Fibroblast of the aortic adventitia (primary cell): ENCODE measurements around the gene TBC1D8. TPM values are rescaled to one million over a fixed set of nuclear protein-coding genes. Genes with fewer than 3 reads are reported as not detected.

Source experiments
- DNase-seq: peaks from one replicate; pipeline ENCODE4 v3.0.0-alpha.2; 2010; ENCODE audit warnings: low read depth
- H3K4me3 ChIP-seq: 2 replicates; pipeline ENCODE4 v1.5.1; 2011; ENCODE audit warnings: low read depth, mild to moderate bottlenecking, control low read depth, low read length, moderate library complexity
- total RNA-seq: library from RNA; depleted of rRNA; stranded (reverse); fragments of >200 nt; gene quantifications from 2 replicates; pipeline ENCODE4 v1.2.3, GENCODE V29; 2012; ENCODE audit warnings: low replicate concordance
- TF ChIP-seq, protein P1 (sequence below): IDR thresholded peaks from 2 replicates; pipeline ENCODE4 v1.5.1; 2011; ENCODE audit warnings: mild to moderate bottlenecking, low read length, control low read depth, inconsistent platforms; ENCODE audit not compliant: insufficient read depth

The TBC1D8 gene
- total RNA-seq, 1 donor, result 21.3 TPM

DNA sequence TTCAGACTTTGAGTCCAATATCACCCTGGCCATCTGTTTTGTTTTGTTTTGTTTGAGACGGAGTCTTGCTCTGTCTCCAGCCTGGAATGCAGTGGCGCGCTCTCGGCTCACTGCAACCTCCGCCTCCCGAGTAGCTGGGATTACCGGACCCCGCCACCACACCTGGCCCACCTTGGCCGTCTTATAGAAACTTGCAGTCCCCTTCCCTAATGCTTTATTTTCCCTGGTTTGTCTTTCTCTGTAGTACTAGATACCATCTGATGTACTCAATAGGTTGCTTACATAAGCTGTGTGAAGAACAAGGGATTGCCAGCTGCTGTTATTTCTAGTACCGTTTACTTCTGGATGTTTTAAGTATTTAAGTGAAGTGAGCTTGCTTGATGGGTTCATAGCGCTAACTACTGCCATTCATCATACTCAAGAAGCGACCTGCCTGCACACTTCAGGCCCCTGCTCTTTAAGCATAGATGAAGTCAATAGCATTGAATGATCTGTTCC, 147.9 kb downstream of the TBC1D8 start:
- H3K4me3 ChIP-seq, result peak overlapping the region; percentile 94
- TF ChIP-seq, protein P1, sequence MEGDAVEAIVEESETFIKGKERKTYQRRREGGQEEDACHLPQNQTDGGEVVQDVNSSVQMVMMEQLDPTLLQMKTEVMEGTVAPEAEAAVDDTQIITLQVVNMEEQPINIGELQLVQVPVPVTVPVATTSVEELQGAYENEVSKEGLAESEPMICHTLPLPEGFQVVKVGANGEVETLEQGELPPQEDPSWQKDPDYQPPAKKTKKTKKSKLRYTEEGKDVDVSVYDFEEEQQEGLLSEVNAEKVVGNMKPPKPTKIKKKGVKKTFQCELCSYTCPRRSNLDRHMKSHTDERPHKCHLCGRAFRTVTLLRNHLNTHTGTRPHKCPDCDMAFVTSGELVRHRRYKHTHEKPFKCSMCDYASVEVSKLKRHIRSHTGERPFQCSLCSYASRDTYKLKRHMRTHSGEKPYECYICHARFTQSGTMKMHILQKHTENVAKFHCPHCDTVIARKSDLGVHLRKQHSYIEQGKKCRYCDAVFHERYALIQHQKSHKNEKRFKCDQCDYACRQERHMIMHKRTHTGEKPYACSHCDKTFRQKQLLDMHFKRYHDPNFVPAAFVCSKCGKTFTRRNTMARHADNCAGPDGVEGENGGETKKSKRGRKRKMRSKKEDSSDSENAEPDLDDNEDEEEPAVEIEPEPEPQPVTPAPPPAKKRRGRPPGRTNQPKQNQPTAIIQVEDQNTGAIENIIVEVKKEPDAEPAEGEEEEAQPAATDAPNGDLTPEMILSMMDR, result no peak
- DNase-seq, result no peak

DNA sequence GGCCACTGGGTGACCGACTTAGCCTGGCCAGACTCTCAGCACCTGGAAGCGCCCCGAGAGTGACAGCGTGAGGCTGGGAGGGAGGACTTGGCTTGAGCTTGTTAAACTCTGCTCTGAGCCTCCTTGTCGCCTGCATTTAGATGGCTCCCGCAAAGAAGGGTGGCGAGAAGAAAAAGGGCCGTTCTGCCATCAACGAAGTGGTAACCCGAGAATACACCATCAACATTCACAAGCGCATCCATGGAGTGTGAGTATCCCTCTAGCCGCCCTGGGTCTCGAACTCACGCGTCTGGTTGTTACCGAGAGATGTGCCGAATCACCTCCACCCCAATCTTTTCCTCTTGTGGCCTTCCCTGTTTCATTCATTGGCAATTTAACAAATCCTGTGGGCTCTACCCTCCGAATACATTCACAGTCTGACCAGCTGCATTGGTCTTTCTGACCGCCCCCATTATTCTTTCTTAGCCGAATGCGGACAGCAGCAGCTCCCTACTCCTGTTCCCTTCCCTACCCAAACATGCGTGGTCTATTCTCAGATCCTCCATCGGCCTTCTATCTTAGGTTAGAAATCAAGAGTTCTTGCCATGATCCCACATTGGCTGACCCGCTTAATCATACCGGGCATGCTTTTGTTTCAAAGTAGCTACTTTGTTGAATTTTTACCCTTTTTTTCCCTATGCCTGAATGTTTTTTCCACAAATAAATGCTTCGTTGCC, 148.5 kb downstream of the TBC1D8 start:
- peak overlapping the region; percentile 94 for H3K4me3 ChIP-seq
- DNase-seq, result peak; percentile 28

DNA sequence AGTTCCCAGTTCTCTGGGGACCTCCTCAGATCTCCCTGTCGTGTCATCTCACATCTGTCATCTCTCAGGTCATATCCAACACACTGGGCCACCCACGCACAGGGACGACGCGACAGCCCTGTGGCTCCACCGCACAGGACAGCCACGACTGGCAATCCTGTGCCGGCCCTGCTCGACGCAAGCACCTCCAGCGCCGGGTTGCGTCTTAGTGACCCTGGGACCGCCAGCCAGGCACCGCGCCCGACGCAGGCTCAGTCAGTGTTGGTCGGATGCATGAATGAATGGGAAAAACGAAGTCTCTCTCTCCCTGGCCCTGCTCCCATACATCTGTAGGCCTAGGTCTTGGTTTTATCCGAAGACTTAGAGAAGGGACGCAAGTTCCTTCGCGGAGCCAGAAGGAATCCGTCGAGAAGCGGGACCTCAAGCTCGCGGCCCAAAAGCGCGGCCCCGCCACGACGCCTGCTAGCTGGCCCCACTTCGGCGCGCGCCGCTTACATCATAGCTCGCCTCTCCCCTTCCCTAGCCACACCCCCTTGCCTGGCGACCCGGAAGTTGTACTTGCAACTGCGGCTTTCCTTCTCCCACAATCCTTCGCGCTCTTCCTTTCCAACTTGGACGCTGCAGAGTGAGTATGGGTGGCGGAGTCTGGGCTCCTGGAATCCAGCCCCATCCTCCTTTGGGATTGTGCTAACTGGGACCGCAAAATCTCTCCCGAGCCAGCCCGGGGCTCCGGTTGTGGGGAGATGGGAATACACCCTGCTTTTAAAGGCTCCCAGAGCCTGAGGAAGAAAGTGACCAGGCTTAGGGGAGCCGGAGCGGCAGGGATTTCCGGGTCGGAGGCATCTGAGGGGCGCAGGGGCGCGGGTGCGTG, 149.3 kb downstream of the TBC1D8 start, which contains the start of gene RPL31:
RPL31 (plus strand) TSS at position 599 of the 871 bp plus-strand sequence. CDS start 413 bp downstream, outside the sequence.
- DNase-seq, result peak; percentile 97
- TF ChIP-seq, protein P1, result no peak
- peak within 1 kb of the TSS; percentile 94 for H3K4me3 ChIP-seq

More for the DNA sequence above, 148.5 kb downstream of the TBC1D8 start:
- TF ChIP-seq, protein P1, result no peak

DNA sequence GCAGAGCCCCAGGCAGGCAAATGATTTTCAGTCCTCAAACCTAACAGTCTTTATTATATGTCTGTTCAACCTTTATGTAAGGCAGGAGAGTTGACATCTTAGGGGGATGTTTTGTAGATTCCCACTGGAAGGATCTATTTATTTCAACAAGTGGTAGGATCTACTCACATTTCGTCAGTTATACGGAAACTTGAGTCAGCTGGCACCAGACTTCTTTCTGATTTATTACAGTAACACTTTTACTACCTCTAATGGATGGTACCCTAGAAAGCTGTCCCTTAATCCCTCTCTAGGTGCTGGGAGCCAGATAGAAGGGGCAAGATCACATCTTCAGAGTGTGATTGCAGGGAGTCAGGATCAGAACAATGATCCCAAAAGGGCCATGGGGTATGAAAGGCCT, 151.2 kb downstream of the TBC1D8 start:
- DNase-seq, result no peak
- TF ChIP-seq, protein P1, result no peak
- H3K4me3 ChIP-seq, result no peak overlapping the region

DNA sequence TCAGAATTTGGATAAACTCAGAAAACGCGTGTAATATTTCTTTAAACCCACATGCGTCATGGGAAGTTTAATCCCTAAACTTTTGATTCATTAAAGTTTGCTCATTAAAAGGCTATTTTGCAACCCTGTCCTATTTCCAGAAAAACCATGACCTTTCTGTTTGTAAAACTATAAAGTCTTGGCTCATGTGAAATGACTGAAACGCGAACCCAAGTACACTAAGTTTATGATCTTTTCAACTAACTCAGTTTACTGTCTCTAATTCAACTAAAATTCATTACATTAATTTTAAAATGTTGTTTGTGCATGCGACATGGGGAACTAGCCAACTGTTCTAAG, 153.0 kb downstream of the TBC1D8 start:
- no peak overlapping the region for H3K4me3 ChIP-seq
- no peak for DNase-seq
- TF ChIP-seq, protein P1, result no peak

DNA sequence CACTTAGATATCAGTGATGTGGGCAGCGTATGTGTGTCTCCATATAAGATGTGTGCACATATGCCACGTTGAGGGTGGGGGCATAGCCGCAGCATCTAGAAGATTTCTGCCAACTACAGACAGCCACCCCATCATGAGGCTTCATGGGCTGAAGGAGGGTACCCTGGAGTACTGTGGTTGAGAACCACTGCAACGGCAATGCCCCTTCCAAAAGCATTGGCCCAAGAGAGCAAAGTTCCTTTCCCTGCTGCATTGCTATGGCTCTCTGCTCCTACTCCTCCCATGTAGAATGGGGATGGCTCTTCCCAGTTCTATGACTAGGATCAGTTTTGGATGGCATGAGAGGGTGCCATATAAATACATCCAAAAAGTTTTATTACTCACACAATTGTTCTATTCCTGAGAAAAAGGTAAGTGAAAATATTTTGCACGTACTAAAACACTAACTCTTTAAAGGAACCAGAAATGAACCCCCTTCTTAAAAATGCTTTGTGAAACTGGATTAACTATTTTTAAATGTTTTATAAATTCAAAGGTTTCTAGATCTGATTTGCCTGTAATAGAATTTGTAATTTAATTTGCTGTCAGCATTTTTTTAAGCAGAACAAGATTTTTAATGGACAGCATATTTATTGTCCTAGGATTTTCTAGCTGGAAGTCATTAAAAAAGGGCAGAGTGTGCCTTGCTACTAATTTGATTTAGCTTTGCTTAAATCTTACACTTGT, 153.5 kb downstream of the TBC1D8 start:
- no peak for DNase-seq
- H3K4me3 ChIP-seq, result no peak overlapping the region
- TF ChIP-seq, protein P1, result no peak
